DOHH2 (cell line): ENCODE results near the gene TYW1.
"Not testable (repeated sequence)": the region's sequence is repeated elsewhere in the genome, so short reads cannot be mapped to it uniquely, and the experiment has no call there.

ENCODE experiments used
- EZH2phosphoT487 ChIP-seq: fragments of 200-600 bp; sonication (generic); IDR thresholded peaks from 2 replicates; pipeline ENCODE4 v1.6.1; 2017; ENCODE audit warnings: borderline replicate concordance, mild to moderate bottlenecking, antibody characterized with exemption, low read length, moderate library complexity, mixed read lengths
- TF ChIP-seq, protein P1 (sequence below): fragments of 200-600 bp; sonication (generic); IDR thresholded peaks from one replicate; pipeline ENCODE4 v1.5.1; 2014; ENCODE audit warnings: antibody characterized with exemption, mild to moderate bottlenecking, low read depth, low read length; ENCODE audit not compliant: poor library complexity, severe bottlenecking

DNA sequence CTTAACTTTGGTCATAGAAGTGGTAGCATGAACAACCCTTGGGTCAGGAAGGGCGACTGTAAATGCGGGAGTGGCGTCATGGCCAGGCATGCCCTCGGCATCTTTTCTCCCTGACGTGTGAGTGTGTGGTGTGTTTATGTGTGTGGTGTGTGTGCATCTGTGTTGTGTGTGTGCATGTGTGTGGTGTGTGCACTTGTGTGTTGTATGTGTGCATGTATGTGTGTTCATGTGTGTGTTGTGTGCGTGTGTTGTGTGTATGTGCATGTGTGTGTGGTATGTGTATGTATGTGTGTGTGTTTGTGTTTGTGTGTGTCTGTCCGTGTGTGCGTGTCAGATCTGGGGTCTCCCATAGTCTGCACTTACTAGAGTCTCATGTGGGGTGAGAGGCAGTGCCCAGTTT is 192.5 kb downstream of the TYW1 start:
- TF ChIP-seq, protein P1, sequence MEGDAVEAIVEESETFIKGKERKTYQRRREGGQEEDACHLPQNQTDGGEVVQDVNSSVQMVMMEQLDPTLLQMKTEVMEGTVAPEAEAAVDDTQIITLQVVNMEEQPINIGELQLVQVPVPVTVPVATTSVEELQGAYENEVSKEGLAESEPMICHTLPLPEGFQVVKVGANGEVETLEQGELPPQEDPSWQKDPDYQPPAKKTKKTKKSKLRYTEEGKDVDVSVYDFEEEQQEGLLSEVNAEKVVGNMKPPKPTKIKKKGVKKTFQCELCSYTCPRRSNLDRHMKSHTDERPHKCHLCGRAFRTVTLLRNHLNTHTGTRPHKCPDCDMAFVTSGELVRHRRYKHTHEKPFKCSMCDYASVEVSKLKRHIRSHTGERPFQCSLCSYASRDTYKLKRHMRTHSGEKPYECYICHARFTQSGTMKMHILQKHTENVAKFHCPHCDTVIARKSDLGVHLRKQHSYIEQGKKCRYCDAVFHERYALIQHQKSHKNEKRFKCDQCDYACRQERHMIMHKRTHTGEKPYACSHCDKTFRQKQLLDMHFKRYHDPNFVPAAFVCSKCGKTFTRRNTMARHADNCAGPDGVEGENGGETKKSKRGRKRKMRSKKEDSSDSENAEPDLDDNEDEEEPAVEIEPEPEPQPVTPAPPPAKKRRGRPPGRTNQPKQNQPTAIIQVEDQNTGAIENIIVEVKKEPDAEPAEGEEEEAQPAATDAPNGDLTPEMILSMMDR: not testable (repeated sequence)
- TF ChIP-seq EZH2phosphoT487: not testable (repeated sequence)
